Lung microvascular endothelial cell (primary cell): ENCODE measurements around the gene ARFGEF3. TPM values are rescaled to one million over a fixed set of nuclear protein-coding genes. Genes with fewer than 3 reads are reported as not detected.
"Not testable (repeated sequence)": the region's sequence is repeated elsewhere in the genome, so short reads cannot be mapped to it uniquely, and the experiment has no call there.

Source experiments
- DNase-seq, 2 donors: peaks; one replicate each; pipeline versions ENCODE4 v3.0.0 to v3.0.0-alpha.2; 2010; ENCODE audit warnings: low read depth in 2 of 2
- total RNA-seq: library from RNA; depleted of rRNA; stranded (reverse); fragments of >200 nt; gene quantifications from 2 replicates; pipeline ENCODE4 v1.2.1, GENCODE V29; 2014

The ARFGEF3 gene
- total RNA-seq, 1 donor from 2014 or later = 1.8 TPM

DNA sequence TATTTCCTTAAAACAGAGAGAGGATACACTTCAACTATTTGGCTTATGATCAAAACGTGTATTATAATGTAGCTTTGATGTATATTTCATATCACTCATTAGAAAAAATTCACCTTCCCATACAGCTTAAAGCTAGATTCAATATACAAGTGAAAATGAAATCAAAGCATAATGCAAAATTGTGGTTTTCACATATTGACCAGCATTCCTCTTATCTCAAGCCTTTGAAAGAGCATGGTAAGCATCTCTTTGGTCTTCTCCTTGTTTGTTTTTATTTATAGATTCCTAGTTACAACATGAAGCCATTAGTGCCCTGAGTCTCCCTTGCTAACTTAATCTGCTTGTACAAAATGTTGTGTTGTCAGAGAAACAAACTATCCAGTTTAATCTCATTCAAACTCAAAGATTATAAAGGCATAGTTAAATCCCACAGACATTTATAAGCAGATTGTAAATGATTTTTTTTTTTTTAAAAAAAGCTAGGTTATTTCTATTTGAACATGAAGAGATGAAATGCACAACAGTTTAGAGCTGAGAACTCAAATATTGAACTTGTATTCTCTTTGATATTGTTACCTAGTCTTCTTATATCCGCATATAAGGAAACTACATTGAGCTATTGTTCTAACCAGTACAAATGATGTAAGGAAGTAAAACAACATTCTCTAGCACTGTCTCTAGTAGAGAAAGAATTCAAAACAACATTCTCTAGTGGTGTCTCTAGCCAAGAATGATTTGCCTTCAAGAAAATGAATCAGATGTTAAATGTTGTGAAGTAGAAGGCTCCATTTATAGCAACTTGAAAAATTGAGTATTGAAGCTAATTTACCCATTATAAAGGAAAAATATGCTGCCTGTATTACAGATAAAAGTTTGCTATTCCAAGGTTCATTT lies 184.8 kb downstream of the ARFGEF3 start:
- peak in 1 of 2 donors; percentile 56 for DNase-seq

DNA sequence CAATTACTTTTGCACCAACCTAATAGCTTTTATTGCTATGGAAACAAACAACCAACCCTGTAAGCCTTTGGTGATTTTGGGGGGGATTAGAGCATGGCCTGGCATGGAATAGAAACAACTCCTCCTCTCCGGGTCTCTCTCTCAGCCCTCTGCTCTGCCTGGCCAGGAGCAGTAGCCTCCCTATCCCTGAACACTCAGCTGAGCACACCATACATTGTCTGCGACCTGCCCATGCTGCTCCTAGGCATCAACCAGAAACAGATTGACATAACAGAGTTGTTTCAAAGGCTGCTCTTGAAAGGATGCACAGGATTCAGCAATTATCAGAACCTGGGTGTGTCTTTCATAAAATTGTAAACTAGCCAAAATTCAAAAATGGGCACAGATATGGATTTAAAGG lies 186.1 kb downstream of the ARFGEF3 start:
- no peak for DNase-seq

DNA sequence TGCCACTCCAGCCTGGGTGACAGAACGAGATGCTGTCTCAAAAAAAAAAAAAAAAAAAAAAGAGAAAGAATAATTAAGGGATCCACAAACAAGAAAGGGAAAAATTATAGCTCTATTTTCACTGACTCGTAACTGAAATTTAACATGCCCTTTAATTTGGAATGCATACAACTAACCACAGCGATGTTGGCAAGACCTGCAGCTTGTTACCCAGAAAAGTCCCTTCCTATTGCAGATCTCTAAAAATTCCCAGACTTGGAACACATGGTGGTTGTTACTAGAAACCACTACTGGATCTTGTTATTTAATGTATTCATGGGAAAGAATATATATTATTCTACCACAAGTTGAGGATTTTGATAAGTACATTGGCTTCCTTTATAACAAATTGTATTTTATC lies 188.2 kb downstream of the ARFGEF3 start:
- no peak for DNase-seq

DNA sequence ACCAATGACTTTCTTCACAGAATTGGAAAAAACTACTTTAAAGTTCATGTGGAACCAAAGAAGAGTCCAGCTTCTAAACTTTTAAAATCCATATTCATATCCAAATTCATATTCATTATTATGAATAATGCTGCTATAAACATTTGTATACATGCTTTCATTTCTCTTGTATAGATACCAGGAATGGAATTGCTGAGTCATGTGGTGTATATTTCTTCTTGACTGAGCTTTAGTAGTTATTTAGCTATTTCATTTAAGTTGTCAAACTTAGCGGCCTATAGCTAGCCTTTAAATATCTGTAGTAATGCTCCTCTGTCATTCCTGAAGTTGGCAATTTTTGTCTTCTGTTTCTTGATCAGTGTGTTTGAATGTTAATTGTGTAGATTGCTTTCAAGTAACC lies 196.2 kb downstream of the ARFGEF3 start:
- DNase-seq = no peak

DNA sequence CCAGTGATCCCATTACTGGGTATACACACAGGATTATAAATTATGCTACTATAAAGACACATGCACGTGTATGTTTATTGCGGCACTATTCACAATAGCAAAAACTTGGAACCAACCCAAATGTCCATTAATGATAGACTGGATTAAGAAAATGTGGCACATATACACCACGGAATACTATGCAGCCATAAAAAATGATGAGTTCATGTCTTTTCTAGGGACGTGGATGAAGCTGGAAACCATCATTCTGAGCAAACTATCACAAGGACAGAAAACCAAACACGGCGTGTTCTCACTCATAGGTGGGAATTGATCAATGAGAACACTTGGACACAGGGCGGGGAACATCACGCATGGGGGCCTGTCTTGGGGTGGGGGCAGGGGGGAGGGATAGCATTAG lies 206.9 kb downstream of the ARFGEF3 start:
- DNase-seq = not testable (repeated sequence)

DNA sequence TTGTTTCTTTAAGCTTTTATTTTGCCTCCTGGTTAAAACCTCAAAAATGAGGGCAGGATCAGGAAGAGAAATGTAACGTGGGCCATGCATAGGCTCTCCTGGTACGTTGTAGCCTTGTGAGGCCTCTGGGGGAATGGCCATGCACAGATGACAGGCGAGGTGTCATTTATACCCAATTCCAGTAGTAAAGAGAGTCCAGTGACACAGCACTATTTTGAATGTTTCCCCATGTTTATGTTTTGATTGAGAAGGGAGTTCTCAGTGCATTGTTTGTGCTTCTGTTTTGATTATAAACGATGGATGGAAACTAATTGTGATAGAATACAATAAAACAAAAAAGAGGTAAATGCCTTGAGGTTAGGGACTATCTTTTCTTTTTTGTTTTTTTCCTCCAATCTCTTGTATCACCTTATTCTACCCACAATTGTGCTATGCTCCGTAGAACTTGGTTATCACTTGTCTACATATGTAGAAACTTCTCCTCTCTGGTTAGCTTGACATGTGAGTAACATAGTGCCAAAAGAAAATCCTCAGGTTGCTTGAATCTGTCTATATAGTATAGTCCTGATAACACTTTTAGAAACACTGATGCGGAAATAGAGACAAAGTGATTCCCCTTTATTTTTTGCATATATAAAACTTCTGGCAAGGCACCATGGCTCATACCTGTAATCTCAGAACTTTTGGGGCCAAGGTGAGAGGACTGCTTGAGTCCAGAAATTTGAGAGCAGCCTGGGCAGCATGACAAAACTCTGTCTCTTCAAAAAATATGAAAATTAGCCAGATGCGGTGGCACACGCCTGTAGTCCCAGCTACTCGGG lies 209.1 kb downstream of the ARFGEF3 start:
- DNase-seq = no peak

DNA sequence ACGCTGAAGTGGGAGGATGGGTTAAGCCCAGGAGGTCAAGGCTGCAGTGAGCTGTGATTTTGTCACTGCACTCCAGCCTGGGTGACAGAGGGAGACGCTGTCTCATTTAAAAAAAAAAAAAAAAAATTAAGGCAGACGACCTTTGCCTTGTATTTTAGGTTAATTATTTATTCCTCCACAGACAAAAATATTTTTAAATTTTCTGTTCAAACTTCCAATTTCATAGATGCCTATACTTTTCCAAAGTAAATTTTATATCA lies 209.6 kb downstream of the ARFGEF3 start:
- no peak for DNase-seq

DNA sequence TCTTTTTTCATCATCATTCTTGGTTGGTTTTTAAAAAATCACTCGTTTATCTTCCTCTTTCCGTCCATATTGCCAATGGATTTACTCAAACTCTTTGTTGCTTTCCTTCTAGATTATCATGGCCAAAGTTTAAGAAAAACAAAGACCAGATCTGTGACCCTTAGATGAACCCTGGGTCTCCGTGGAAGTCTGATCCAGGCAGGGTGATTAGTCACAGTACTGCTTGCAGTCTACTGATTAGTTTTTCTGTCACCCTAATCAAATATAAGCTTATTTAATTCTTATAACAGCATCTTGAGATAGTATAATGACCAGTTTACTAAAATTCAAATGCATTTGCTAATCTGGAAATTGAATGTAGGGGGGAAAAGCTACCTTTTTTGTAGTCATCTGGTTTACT lies 210.0 kb downstream of the ARFGEF3 start:
- DNase-seq = peak in 1 of 2 donors; percentile 80

DNA sequence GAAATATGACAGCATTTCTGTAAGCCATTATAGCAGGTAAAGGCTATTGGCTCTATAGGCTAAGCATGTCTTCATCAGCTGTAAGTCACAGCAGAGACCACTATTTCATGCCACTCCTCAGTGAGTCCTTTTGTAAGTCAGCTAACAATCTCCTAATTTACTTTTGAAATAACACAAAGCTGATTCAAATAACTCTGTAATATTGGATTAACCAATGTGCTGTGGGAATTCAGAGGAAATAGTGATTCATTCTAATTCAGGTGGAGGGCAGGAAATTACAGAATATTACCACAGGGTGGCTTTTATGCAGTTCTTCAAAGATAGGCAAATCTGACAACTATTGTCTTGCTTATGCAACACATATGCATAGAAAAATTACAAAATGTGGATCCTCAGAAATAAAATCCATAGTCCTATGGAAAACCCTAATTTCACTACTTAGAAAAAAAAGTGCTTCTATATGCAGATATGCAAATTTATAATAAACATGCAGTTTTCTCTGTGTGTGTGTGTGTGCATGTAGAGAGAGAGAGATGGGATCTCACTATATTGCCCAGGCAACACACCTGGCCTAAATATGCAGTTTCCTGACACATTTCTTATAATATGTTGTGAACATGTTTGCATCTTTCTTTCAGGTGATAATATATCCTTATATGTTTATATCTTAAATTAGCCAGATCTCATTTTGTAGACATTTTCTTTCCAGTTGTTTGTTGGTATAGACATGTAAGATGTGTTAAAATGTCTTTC lies 211.1 kb downstream of the ARFGEF3 start:
- peak; percentile 68 to 77 for DNase-seq

DNA sequence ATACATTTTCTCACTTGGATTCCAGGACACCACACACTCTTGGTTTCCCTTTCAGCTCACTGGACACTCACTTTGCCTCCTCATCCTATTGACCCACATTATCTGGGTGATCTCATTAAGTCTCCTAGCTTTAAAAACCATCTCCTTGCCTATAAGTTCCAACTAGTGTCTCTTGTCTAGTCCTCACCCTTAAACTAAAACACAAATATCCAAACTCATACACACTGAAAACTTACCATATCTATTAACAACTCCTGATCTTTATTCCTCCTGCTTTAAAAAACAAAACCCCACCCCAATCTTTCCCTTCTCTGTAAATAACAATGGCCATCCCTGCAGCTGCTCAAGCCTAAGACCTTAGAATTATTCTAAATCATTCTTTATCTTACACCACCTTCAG lies 212.5 kb downstream of the ARFGEF3 start:
- no peak for DNase-seq

DNA sequence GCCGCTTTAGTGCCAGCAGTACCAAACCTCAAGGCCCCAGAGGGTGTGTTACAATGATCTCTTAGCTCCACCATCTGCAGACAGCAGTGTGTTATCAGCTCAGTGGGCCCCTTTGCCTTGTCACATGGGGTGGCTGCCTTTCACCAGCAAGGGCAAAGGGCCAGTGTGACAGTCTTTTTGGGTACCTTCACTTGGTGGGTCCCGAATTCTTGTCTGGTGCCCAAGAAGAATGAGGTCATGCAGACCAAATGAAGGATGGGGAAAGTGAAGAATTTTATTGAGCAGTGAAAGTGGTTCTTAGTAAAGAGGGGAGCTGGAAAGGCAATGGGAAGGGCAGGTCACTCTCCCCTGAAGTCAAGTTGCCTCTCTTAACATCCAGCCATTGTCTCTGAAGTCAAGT lies 213.1 kb downstream of the ARFGEF3 start:
- no peak for DNase-seq

DNA sequence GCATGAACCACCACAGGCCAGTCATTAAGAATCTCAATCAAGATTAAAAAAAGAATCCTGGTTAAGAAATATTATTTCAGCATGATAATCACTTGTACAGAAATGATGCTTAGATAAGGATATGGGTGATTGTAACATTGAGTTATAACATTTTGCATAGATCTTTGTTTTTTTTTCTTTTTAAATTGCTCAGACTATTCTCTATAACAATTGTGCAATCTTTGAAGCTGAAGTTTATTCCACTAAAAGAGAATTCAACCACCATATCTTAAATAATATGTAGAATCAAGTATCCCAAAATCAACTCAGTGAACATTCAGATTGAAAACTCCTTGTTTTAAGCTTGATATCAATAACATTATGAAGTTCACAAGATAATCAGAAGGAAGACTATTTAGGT lies 215.3 kb downstream of the ARFGEF3 start:
- no peak for DNase-seq

DNA sequence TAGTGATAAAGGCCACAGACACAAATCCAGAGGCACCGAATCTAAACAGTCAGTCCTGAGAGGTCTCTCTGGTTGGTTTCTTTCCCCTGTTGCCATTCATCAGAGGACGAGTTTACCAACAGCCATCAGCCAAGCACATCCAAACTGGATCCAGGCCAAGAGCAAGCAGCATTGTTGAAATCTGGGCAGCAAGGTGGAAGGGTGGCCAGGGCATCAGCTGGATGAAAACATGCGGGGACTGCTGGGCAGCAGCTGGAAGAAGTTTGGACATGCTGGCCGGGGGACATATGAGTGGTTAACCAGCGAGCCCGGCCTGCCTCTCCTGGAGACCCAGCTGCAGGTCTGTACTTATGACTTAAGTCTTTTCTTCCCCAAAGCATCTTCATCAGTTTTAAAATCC lies 216.1 kb downstream of the ARFGEF3 start, which contains the start of gene SMIM28:
Gene SMIM28 (plus strand): TSS at position 62 of the 400 bp plus-strand sequence. CDS start 168 bp downstream, at position 230.
- no peak for DNase-seq

DNA sequence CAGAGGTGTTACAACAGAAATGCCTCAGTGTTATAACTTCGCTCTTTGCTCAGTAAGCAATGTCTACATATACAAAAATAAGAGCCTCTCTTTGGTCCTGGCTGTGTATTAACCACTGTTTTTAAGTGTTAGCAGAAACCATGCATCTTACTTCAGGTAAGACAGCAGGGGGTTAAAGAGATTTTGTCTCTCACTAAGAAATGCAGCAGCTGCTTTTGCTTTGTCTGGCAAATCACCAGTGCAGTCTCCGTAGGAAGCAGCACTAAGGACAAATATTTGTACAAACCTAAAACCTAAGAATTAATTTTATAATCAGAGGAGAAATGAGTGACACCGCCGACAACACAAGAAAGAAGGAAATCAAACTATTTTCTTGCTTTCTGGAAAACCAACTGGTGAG lies 216.7 kb downstream of the ARFGEF3 start:
- DNase-seq = no peak

DNA sequence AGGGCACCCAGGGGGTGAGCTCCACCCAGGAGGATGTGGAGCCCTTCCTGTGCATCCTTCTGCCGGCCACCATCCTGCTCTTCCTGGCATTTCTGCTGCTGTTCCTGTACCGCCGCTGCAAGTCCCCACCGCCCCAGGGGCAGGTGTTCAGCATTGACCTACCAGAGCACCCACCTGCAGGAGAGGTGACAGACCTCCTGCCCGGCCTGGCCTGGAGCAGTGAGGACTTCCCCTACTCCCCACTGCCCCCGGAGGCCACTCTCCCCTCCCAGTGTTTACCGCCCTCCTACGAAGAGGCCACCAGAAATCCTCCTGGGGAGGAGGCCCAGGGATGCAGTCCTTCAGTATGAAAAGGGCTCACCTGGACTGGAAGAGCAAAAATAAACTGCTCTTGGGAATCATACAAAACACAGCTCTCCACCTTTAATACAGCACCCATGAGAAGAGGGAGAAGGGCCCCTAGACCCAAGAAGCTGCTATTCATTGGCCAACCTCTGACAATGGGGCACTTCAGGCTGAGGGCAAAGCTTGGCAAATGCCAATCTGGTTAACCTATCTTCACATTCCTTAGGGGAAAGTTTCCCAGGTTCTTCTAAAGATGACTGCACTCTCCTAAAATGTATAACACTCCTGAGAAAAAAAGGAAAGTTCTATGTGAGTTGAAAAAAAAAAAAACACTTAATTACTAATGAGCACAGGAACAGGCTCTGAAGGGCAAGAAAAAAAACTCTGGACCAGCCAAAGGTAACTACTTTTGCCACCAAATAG lies 220.9 kb downstream of the ARFGEF3 start:
- no peak for DNase-seq

DNA sequence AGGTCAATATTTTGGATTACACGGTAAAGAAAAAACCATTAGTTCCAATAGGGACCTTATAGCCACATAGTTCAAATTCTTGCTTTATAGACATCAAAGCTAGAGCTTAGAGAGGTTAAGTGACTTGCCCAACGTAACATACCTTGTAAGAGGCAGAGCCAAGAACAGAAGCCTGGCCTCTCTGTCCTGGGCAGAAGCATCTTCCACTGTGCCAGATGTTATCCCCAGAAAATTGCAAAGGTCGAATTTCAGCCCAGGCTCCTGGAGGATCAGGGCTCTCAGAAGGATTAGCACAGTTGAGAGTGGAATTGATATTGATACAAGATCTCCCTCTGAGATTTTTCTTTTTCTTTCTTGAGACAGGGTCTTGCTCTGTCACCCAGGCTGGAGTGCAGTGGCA lies 222.0 kb downstream of the ARFGEF3 start:
- DNase-seq = no peak

DNA sequence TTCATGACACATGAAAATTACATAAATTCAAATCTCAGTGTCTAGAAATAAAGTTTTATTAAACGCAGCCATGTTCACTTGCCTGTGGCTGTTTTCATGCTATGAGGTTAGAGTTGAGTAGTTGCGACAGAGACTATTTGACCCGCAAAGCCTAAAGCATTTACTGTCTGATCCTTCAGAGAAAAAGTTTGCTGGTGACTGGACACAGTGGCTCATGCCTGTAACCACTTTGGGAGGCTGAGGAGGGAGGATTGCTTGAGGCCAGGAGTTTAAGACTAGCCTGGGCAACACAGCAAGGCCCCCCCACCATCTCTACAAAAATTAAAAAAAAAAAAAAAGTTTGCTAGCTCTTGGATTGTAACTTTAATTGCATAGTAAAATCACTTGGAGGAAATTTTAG lies 225.2 kb downstream of the ARFGEF3 start:
- DNase-seq = no peak

DNA sequence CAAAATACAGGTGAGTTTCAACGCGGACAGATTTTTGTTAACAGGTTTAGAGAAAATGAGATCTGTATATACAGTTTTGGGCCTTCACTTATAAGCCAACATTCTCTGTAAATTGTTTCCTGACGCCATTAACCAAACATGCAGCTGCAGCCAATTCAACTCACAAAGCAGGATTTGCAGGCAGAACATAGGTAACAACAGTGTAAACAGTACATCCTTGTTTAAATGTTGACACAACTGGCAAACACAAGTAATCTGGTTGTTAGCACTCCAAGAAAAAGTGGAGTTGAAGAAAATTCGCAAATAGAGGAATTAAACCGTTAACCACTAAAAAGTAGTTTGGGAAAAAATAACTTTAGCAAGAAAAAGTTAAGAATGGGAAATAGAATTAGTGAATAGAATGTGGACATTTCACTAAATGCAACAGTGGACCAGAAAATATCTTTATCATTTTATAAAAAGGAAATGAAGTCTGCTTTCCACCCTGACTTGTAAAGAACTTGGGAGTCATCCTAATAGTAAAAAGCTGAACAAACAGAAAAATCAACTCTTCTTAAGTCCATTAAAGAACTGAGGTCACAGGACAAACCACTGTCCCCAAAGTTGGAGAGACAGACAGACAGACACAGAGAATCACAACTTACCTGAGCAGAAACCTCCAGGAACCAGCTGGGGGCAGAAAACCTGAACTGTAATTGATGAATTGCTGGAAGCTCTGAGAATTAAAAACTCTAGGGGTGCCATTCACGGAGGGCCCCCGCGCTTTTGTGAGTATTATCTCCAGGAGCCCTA lies 226.0 kb downstream of the ARFGEF3 start:
- DNase-seq = no peak

DNA sequence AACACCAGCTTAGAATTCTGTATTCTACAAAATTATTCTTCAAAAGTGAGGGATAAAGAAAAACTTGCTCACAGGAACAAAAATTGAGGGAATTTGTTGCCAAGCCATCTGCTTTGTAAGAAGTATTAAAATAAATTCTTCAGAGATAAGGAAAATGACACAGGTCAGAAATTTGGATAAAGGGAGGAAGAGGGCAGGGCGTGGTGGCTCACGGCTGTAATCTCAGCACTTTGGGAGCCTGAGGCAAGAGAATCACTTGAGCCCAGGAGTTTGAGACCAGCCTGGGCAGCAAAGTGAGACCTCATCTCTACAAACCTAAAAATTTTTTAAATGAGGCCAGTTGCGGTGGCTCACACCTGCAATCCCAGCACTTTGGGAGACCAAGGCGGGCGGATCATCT lies 227.8 kb downstream of the ARFGEF3 start:
- no peak for DNase-seq
